HG03108 (cell line): Measurements from ENCODE around the gene EXOC7.
"Not testable (repeated sequence)": the region's sequence is repeated elsewhere in the genome, so short reads cannot be mapped to it uniquely, and the experiment has no call there.

Experiments used
- ATAC-seq: cut with Tn5 transposase; IDR thresholded peaks from one replicate; pipeline ENCODE4 v1.9.1; 2021; ENCODE audit warnings: moderate library complexity; ENCODE audit not compliant: unreplicated experiment

Gene EXOC7

DNA sequence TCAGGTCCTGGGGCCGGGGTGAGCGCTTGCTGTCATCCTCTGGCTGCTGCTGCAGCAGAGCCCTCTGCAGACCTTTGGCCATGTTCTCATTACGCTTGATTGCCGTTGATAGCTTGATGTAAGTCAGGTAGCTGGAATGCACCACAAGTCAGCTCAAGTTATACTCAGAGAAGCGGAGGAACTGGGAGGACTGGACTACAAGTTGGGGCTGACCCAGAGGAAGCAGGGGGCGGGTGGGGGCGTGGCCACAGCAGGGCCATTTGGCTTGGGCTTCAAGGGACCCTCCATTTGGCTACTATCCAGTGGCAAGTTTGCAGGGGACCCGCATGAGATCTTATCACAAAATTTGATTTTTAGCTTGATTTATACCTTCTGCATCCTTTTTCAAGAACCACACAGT, 57.5 kb downstream of the EXOC7 start:
- no peak for ATAC-seq

DNA sequence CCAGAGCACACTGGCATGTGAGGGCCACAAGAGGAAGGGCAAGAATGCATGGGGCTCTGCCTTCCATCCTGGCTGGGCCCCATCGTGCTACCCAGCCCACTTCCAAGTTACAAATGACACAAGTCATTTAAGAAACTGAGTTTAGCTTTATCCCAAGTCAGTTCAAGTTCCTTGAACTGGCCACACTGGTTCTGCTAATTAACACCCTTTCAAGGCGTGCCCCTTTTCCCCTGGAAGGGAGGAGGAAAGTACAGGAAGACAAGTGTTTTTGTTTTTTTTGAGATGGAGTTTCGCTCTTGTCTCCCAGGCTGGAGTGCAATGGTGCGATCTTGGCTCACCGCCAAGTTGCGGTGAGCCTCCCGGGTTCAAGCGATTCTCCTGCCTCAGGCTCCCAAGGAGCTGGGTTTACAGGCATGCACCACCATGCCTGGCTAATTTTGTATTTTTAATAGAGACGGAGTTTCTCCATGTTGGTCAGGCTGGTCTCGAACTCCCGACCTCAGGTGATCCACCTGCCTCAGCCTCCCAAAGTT, 59.0 kb downstream of the EXOC7 start:
- not testable (repeated sequence) for ATAC-seq

DNA sequence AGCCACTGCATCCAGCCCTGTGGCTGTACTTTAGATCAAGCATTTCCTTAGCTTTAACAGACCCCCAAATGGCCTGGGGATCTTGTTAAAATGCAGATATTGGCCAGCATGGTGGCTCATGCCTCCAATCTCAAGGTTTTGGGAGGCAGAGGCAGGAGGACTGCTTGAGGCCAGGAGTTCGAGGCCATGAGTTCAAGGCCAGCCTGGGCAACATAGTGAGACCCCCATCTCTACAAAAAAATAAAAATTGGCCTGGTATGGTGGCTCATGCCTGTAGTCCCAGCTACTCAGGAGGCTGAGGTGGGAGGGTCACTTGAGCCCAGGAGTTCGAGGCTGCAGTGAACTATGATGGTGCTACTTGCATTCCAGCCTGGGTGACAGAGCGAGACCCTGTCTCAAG, 60.7 kb downstream of the EXOC7 start:
- not testable (repeated sequence) for ATAC-seq

DNA sequence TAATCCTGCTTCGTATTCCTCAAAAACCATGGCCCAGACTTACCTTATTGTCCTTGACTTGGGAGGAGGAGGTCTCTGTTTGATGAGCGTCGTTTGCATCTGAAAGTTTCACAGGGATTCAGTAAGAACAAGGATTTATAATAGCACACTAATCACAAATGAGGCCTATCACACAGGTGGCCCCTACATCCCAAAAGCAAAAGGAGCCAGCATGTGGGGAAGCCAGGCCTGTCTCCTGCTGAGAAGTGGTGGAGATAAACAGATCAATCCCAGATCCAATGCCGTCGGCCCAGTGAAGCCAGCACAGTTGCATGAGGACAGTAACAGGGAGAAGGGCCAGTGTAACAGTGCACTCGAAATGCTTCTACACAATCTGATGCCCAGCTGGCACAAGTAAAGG, 63.2 kb downstream of the EXOC7 start:
- ATAC-seq = no peak

DNA sequence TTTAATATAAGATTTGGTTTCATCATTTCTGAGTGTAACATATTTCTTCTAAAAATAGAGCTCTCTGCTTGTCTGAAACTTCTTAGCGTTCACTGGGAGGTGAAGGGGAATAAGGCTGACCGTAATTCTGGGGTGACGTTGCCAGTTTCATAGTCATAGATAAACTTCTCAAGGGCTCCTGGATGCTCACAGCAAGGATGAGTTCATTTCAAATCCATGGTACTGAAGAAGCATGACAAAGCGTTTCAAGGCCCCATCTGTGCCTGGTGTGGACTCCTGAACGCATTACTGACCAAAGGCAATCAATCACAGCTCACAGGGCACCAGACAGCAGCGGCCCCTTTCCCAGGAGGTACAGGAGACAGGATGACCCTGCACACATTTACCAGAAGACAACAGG, 64.5 kb downstream of the EXOC7 start:
- ATAC-seq = no peak

DNA sequence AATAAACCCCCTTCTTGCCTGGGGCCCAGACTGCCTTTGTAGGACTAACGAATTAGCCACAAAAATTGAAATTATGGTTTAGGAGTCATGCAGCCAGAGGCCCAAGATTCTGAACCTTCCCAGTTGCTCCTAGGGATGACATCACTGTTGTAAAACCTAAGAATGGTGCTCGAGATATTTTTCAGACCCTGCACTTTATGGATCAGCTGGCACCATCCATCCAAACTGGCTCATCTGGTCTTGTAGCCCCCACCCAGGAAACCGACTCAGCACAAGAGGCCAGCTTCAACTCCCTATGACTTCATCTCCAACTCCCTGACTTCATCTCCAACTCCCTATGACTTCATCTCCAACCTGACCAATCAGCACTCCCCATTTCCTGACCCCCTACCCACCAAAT, 65.5 kb downstream of the EXOC7 start:
- ATAC-seq = no peak

DNA sequence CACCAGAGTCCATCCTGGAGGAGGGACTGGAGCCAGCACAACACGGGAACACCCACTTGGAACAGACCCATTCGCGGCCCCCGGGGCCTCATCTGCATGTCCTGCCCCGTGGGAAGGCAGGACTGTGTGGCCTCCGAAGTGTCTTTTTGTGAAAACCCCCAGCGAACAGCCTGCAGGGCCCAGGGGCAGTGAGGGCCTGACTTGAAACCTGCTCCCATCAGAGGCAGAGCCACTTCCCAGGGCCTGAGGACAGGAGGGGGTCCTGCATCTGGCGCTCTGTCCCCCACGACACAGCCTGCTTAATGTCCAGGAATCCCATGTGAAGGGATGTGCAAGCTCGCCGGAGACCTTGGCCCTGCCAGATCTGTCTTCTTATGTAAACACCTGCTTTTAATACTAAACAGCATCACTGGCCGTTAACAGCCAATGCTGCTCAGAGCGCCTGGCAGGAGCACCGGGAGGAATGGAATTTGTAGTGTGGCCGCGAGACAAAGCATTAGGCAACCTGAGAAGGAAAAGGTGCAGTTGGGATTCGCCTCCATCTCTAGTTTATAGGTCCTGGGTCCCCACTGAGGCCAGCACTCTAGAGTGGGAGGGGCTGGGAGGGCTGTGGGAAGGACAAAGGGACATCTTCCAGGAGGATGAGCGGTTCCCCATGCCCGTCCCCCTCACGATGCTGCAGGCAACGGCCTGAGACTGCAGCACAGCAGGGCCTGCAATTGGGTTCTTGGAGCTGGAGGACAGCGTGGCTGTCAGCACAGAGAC, 66.9 kb downstream of the EXOC7 start:
- ATAC-seq = no peak

DNA sequence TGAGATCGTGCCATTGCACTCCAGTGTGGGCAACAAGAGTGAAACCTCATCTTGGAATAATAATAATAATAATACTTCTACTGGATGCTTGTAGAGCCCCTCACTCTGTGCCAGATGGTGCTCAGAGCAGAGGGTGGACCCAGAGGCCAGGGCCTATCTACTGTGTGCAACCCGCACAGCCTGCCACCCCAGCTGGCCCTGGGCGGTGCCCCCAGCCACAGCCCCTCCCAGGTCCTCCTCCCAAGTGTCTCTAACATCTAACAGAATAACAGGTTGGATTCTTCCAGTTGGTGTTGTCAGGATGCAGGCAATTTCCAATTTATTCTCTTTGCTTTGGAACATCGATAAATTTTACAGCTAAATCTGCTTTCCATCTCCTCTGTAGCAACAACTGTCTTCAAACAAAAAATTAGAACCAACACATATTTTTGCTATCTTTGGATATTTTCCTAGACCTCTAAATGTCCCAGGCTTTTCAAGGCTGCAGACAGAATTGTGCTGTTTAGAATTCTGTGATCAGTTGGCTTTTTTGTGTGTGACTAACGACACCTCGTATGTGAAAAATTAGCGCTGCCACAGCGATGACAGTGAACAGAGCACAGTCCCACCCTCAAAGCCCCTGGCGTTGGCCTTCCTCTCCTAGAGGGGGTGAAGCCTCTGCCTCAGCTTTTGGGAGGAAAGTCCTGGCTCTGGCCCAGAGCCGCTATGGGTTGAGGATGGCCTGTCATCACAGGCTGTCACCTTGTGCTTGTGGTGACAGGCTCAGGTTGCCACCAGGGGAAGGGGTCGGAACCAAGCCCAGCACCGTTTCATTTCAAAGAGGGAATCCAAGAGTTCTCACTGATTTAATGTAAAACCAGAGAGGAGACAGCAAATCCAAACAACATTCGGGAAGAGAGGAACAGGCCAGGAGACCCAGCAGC, 68.9 kb downstream of the EXOC7 start:
- ATAC-seq = no peak

DNA sequence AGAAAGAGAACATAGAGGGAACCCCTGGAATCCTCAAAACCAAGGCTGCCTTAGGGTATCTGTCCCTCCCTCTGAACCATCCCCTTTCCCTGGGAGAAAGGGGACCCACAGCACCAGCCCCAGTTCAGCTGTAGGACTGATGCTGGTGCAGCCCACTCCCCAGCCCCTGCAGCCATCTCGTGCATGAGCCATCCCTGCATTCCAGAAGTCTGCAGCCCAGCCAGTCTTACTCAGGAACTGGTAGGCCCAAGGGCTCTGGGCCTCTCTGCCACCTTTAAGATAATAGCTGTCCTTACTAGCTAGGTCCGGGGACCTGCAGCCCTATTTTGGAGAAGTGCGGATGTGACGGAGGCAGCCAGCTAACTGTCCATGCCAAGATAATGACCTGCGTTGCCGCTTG, 70.4 kb downstream of the EXOC7 start:
- ATAC-seq = no peak

DNA sequence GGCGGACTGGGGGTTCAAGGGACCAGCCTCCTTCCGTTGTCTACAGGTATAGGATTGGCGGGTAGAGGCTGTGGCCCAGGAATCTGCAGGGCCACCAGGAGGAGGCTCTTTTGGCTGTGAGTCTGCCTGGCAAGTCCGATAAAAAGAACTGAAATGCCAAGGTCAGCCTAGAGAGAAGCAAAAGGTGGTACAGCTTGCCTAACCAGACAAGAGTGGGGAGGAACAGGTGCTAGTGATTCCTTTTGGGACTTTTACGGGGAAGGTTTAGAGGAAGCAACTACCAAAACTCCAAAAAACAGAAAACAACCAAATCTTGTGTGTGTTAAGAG, 70.8 kb downstream of the EXOC7 start:
- no peak for ATAC-seq

DNA sequence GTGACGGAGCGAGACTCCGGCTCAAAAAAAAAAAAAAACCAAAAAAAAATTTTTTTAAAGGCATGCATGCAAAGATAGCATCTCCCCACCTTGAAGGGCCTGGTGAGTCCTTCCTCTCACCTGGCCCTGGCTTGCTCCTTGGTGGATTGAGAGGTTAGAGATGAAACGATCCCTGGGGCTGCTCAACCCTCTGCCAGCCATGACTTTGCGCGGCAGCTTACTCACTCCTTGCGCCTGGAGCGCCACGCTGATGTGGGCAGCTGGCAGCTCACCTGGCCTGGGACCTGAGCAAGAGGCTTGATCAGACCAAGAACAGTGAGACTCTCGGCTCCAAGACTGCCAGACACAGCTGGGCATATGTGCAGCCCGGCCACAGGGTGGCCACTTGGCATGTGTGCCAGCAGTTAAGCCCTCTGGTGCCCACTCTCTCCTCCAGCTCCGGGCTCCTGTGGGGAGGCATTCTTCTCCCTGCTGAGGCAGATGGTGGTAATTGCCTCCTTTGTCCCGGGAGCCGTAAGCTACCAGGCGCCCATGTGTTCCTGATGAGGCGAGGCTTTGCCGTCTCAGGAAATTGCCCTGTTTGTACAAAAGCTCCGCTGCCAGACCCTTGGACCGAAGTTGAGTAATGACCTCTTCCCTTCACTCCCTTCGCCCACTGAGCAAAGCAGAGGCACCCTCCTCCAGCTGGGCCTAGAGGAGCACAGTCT, 71.4 kb downstream of the EXOC7 start:
- no peak for ATAC-seq
